Vagina (tissue), 2 donors: ENCODE results near the gene ZNF830. TPM values are rescaled to one million over a fixed set of nuclear protein-coding genes. Genes with fewer than 3 reads are reported as not detected.
"Not testable (repeated sequence)": the region's sequence is repeated elsewhere in the genome, so short reads cannot be mapped to it uniquely, and the experiment has no call there.

Experiments used
- DNase-seq, 2 donors: peaks; one replicate each; pipeline ENCODE4 v3.0.0-alpha.2; 2017; ENCODE audit errors: extremely low spot score in 2 of 2
- H3K27ac ChIP-seq: fragments of 200-600 bp; sonication (generic); one replicate; pipeline ENCODE4 v1.5.1; 2019
- H3K27me3 ChIP-seq: fragments of 200-600 bp; sonication (generic); one replicate; pipeline ENCODE4 v1.5.1; 2019
- H3K36me3 ChIP-seq, 2 donors: fragments of 200-600 bp; sonication (generic); one replicate each; pipeline ENCODE4 v1.5.1; 2017 to 2019
- H3K4me1 ChIP-seq: fragments of 200-600 bp; sonication (generic); one replicate; pipeline ENCODE4 v1.5.1; 2019
- H3K4me3 ChIP-seq, 2 donors: fragments of 200-600 bp; sonication (generic); 1 replicate in 1 of 2; 2 replicates in 1 of 2; pipeline ENCODE4 v1.5.1; 2016 to 2019
- H3K9me3 ChIP-seq: fragments of 200-600 bp; sonication (generic); one replicate; pipeline ENCODE4 v1.5.1; 2019
- POLR2A ChIP-seq, 2 donors: fragments of 450-650 bp; IDR thresholded peaks; one replicate each; pipeline ENCODE4 v1.6.1; 2017; ENCODE audit warnings: antibody characterized with exemption in 2 of 2, mild to moderate bottlenecking in 2 of 2, moderate library complexity in 2 of 2
- POLR2AphosphoS5 ChIP-seq, 2 donors: sonication (generic); formaldehyde crosslinking; IDR thresholded peaks; one replicate each; pipeline ENCODE4 v1.9.0; 2017; ENCODE audit warnings: antibody characterized with exemption in 2 of 2, mild to moderate bottlenecking in 2 of 2, low read depth in 1 of 2; ENCODE audit not compliant: insufficient read depth in 1 of 2
- intact Hi-C: fragments of 100-400 bp; cut with DNase I; formaldehyde crosslinking; loops from one replicate; pipeline ENCODE4 v1.15.1; 2023
- total RNA-seq: library from RNA; depleted of rRNA; stranded (reverse); fragments of >200 nt; gene quantifications from one replicate; pipeline ENCODE4 v1.2.3, GENCODE V29; 2016
- TF ChIP-seq, protein P1 (sequence below), 3 experiments: fragments of 450-650 bp in 2 of 3; fragments of 200-600 bp in 1 of 3; sonication (generic) in 1 of 3; IDR thresholded peaks; one replicate each; pipeline ENCODE4 v1.5.1; 2017 to 2019; ENCODE audit warnings: antibody characterized with exemption in 3 of 3, mild to moderate bottlenecking in 2 of 3, moderate library complexity in 2 of 3

ZNF830 gene
- total RNA-seq, 1 donor from 2014 or later, result 7.6 TPM

DNA sequence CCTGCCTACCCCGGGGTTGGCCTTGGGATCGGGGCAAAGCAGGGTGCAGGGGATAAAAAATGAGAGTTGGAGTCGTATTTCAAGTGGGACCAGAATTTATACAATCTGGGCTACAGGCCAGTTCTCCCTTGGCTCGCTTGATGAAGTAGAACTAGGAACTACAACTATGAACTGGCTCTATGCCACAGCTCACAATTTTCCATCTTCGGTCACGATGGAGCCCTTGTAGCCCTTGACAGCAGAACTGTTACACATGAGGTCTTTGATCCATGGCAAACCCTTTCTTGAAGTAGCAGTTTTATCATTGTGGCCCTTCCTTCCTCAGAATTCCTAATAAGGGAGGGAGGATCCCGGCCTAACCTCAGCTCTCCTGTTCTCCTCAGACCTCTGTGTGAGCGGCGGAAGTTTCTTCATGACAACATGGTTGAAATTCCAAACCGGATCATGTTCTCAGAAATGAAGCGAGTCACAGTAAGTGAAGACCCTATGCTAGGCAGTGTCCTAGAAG is 36.1 kb downstream of the ZNF830 start:
- Histone ChIP-seq H3K36me3 (peaks cover 0 to 36% of the 10 kb centered on the region in 2 donors), H3K9me3 (no peaks in the 10 kb centered on the region), H3K4me1 (peaks cover 19% of the 10 kb centered on the region), H3K27me3 (no peaks in the 10 kb centered on the region), H3K27ac (peak overlapping the region; percentile 53), H3K4me3 (no peak overlapping the region)
- DNase-seq, result no peak
- intact Hi-C loops, result no loop called here
- TF ChIP-seq, protein P1, sequence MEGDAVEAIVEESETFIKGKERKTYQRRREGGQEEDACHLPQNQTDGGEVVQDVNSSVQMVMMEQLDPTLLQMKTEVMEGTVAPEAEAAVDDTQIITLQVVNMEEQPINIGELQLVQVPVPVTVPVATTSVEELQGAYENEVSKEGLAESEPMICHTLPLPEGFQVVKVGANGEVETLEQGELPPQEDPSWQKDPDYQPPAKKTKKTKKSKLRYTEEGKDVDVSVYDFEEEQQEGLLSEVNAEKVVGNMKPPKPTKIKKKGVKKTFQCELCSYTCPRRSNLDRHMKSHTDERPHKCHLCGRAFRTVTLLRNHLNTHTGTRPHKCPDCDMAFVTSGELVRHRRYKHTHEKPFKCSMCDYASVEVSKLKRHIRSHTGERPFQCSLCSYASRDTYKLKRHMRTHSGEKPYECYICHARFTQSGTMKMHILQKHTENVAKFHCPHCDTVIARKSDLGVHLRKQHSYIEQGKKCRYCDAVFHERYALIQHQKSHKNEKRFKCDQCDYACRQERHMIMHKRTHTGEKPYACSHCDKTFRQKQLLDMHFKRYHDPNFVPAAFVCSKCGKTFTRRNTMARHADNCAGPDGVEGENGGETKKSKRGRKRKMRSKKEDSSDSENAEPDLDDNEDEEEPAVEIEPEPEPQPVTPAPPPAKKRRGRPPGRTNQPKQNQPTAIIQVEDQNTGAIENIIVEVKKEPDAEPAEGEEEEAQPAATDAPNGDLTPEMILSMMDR (IDR thresholded peaks at IDR 0.05), result no peak

DNA sequence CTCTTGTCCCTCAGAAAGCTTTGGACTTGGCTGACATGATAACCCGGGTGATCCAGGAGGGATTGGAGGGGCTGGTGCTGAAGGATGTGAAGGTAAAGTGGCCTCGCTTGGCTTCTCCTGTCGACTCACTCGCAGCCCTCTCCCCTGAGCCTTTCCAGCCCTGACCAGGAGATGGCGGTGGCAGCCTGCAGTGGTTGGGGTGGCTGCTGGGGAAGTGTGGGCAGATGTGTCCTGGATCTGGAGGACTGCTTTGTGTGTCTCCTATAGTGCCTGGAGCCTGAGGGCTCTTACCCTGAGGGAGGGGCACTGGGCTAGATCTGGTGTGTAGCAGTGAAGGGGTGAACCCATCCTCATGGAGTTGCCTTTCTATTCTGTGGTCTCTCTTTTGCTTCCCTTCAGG is 36.9 kb downstream of the ZNF830 start:
- Histone ChIP-seq H3K9me3 (no peaks in the 10 kb centered on the region), H3K4me1 (peaks cover 19% of the 10 kb centered on the region), H3K36me3 (peaks cover 0 to 30% of the 10 kb centered on the region in 2 donors), H3K27ac (peak overlapping the region; percentile 53), H3K27me3 (no peaks in the 10 kb centered on the region), H3K4me3 (no peak overlapping the region)
- DNase-seq, result no peak
- intact Hi-C loops, result no loop called here
- TF ChIP-seq POLR2A (IDR thresholded peaks at IDR 0.05), result no peak
- TF ChIP-seq, protein P1 (IDR thresholded peaks at IDR 0.05), result peak; percentile 40 to 69 (median 53)
- TF ChIP-seq POLR2AphosphoS5 (IDR thresholded peaks at IDR 0.05; ENCODE audit: insufficient read depth in 1 of 2, low read depth in 1 of 2), result no peak

DNA sequence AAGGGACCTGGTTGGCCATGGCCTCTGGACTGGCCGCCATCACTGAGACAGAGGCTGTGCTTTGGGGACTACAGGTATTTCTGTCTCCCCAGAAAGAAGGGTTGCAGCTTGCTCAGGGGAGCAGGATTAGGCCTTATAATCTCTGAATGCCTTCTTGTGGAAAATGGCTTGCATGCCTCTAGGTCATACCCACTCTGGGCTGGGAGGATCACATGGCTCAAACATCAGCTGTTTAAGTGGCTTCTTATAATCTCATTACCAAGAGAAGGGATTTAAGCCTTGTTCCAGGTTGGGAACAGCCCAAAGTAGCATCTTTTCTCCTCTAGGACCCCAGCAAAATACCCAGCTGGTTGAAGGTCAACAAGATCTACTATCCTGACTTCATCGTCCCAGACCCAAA is 38.1 kb downstream of the ZNF830 start:
- intact Hi-C loops, result no loop called here
- H3K27ac ChIP-seq, result no peak overlapping the region
- DNase-seq, result no peak
- no peaks in the 10 kb centered on the region for H3K27me3 ChIP-seq
- H3K4me1 ChIP-seq, result peaks cover 19% of the 10 kb centered on the region
- no peak overlapping the region for H3K4me3 ChIP-seq
- H3K9me3 ChIP-seq, result no peaks in the 10 kb centered on the region
- H3K36me3 ChIP-seq, result peaks cover 0 to 19% of the 10 kb centered on the region in 2 donors
- TF ChIP-seq POLR2A (IDR thresholded peaks at IDR 0.05) (no peak), POLR2AphosphoS5 (IDR thresholded peaks at IDR 0.05; ENCODE audit: insufficient read depth in 1 of 2, low read depth in 1 of 2) (no peak)
- TF ChIP-seq, protein P1 (IDR thresholded peaks at IDR 0.05), result no peak

DNA sequence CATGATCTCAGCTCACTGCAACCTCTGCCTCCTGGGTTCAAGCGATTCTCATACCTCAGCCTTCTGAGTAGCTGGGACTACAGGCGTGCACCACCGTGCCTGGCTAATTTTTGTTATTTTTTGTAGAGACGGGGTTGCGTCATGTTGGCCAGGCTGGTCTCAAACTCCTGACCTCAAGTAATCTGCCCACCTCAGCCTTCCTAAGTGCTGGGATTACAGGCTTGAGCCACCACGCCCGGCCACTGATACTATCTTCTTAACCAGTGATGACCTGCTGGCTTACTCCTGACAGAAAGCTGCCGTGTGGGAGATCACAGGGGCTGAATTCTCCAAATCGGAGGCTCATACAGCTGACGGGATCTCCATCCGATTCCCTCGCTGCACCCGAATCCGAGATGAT is 39.6 kb downstream of the ZNF830 start:
- H3K9me3 ChIP-seq, H3K27me3 ChIP-seq, H3K4me3 ChIP-seq, intact Hi-C loops, DNase-seq, H3K36me3 ChIP-seq, H3K27ac ChIP-seq: not testable (repeated sequence)
- peaks cover 19% of the 10 kb centered on the region for H3K4me1 ChIP-seq

DNA sequence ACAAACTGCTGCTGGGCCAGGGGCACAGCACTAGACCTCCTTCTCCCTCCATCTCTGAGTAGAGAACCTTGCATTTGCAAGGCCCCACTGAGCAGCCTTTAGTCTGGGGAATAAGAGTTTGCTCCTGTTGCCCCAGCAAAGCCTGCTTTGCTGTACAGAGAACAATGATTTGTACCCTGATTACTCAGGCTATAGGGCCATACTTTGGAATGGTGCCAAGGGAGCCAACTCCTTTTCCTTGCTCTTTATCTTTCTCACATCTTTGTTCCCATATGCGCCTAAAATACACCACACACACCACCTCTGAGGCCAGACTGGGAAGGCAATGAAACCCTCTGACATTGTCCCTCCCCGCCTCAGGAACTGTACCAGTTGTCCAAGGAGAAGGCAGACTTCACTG is 40.2 kb downstream of the ZNF830 start:
- no peak overlapping the region for H3K27ac ChIP-seq
- H3K36me3 ChIP-seq, result peaks cover 0 to 7% of the 10 kb centered on the region in 2 donors
- H3K9me3 ChIP-seq, result no peaks in the 10 kb centered on the region
- no peak overlapping the region for H3K4me3 ChIP-seq
- no peak for DNase-seq
- peaks cover 19% of the 10 kb centered on the region for H3K4me1 ChIP-seq
- no peaks in the 10 kb centered on the region for H3K27me3 ChIP-seq
- TF ChIP-seq POLR2A (IDR thresholded peaks at IDR 0.05) (no peak), POLR2AphosphoS5 (IDR thresholded peaks at IDR 0.05; ENCODE audit: insufficient read depth in 1 of 2, low read depth in 1 of 2) (no peak)
- TF ChIP-seq, protein P1 (IDR thresholded peaks at IDR 0.05), result no peak
- intact Hi-C loops, result no loop called here
